ENCODE results near the gene ERBB4.
"Not testable (repeated sequence)": the region's sequence is repeated elsewhere in the genome, so short reads cannot be mapped to it uniquely, and the experiment has no call there.

ERBB4 gene

DNA sequence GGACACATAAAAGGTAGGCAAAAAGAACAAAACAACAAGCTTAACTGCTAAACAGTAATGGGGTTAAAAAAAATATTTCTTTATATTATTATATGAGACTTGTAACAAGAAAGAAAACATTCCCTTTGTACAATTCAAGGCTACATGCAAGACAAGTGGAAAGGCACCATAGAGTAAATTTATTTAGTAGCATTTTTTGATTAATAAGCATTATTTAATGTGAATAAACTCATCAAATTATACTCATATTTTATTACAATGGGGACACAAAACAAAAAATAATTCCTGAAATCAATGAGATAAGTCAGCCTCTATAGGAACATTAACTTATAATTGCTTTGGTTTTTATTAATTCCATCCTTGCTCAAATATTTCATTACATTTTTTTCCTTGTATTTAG, 809.2 kb downstream of the ERBB4 start:
- Histone ChIP-seq H3K27ac (ENCODE audit: low read depth, low read length) (no peak overlapping the region), H3K79me2 (ENCODE audit: control insufficient read depth, low read length) (no peaks in the 10 kb centered on the region), H3K4me1 (ENCODE audit: control insufficient read depth, low read length) (no peaks in the 10 kb centered on the region)

GRCh38 chr2:211724933-211725332, 813.7 kb downstream of the ERBB4 start:
- no peaks in the 10 kb centered on the region for H3K4me1 ChIP-seq (ENCODE audit: control insufficient read depth, low read length)
- H3K4me3 ChIP-seq (ENCODE audit: low read length) = no peak overlapping the region
- no peak overlapping the region for H3K27ac ChIP-seq (ENCODE audit: low read depth, low read length)
- no peaks in the 10 kb centered on the region for H3K9me2 ChIP-seq (replicated peaks; ENCODE audit: control insufficient read depth, low read length)
- no peaks in the 10 kb centered on the region for H3K79me2 ChIP-seq (ENCODE audit: control insufficient read depth, low read length)
- H4K20me1 ChIP-seq (ENCODE audit: control insufficient read depth, insufficient read depth, low read depth, low read length) = no peaks in the 10 kb centered on the region
- no peaks in the 10 kb centered on the region for H3K36me3 ChIP-seq (ENCODE audit: control insufficient read depth, low read length)
- no peaks in the 10 kb centered on the region for H3F3A ChIP-seq (ENCODE audit: control insufficient read depth, insufficient read depth)
- no peaks in the 10 kb centered on the region for H3K27me3 ChIP-seq (ENCODE audit: control insufficient read depth, low read length)
- no peak overlapping the region for H3K4me2 ChIP-seq (ENCODE audit: low read length)
- no peak for TF ChIP-seq EZH2phosphoT487 (IDR thresholded peaks at IDR 0.05; ENCODE audit: borderline replicate concordance, low read length)
- TF ChIP-seq, protein P1, sequence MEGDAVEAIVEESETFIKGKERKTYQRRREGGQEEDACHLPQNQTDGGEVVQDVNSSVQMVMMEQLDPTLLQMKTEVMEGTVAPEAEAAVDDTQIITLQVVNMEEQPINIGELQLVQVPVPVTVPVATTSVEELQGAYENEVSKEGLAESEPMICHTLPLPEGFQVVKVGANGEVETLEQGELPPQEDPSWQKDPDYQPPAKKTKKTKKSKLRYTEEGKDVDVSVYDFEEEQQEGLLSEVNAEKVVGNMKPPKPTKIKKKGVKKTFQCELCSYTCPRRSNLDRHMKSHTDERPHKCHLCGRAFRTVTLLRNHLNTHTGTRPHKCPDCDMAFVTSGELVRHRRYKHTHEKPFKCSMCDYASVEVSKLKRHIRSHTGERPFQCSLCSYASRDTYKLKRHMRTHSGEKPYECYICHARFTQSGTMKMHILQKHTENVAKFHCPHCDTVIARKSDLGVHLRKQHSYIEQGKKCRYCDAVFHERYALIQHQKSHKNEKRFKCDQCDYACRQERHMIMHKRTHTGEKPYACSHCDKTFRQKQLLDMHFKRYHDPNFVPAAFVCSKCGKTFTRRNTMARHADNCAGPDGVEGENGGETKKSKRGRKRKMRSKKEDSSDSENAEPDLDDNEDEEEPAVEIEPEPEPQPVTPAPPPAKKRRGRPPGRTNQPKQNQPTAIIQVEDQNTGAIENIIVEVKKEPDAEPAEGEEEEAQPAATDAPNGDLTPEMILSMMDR (IDR thresholded peaks at IDR 0.05; ENCODE audit: low read depth, low read length, poor library complexity, severe bottlenecking) = no peak
- no peaks in the 10 kb centered on the region for H3K9me3 ChIP-seq (ENCODE audit: control insufficient read depth, insufficient read depth, low read length)

More for the DNA sequence above, 809.2 kb downstream of the ERBB4 start:
- no peak overlapping the region for H3K4me2 ChIP-seq (ENCODE audit: low read length)
- no peaks in the 10 kb centered on the region for H3F3A ChIP-seq (ENCODE audit: control insufficient read depth, insufficient read depth)
- no peak for TF ChIP-seq EZH2phosphoT487 (IDR thresholded peaks at IDR 0.05; ENCODE audit: borderline replicate concordance, low read length)
- TF ChIP-seq, protein P1 (IDR thresholded peaks at IDR 0.05; ENCODE audit: low read depth, low read length, poor library complexity, severe bottlenecking) = no peak
- no peak overlapping the region for H3K4me3 ChIP-seq (ENCODE audit: low read length)
- H3K36me3 ChIP-seq (ENCODE audit: control insufficient read depth, low read length) = no peaks in the 10 kb centered on the region
- H4K20me1 ChIP-seq (ENCODE audit: control insufficient read depth, insufficient read depth, low read depth, low read length) = no peaks in the 10 kb centered on the region
- no peaks in the 10 kb centered on the region for H3K9me2 ChIP-seq (replicated peaks; ENCODE audit: control insufficient read depth, low read length)
- H3K27me3 ChIP-seq (ENCODE audit: control insufficient read depth, low read length) = no peaks in the 10 kb centered on the region
- no peaks in the 10 kb centered on the region for H3K9me3 ChIP-seq (ENCODE audit: control insufficient read depth, insufficient read depth, low read length)

- Histone ChIP-seq H3K27me3 (ENCODE audit: control insufficient read depth, low read length) (no peaks in the 10 kb centered on the region), H3K4me3 (ENCODE audit: low read length) (no peak overlapping the region), H3K79me2 (ENCODE audit: control insufficient read depth, low read length) (no peaks in the 10 kb centered on the region), H3K36me3 (ENCODE audit: control insufficient read depth, low read length) (no peaks in the 10 kb centered on the region), H3K4me1 (ENCODE audit: control insufficient read depth, low read length) (no peaks in the 10 kb centered on the region), H3K4me2 (ENCODE audit: low read length) (no peak overlapping the region), H3F3A (ENCODE audit: control insufficient read depth, insufficient read depth) (no peaks in the 10 kb centered on the region), H3K9me3 (ENCODE audit: control insufficient read depth, insufficient read depth, low read length) (no peaks in the 10 kb centered on the region), H3K9me2 (replicated peaks; ENCODE audit: control insufficient read depth, low read length) (no peaks in the 10 kb centered on the region), H3K27ac (ENCODE audit: low read depth, low read length) (no peak overlapping the region), H4K20me1 (ENCODE audit: control insufficient read depth, insufficient read depth, low read depth, low read length) (no peaks in the 10 kb centered on the region)
- no peak for TF ChIP-seq EZH2phosphoT487 (IDR thresholded peaks at IDR 0.05; ENCODE audit: borderline replicate concordance, low read length)
- TF ChIP-seq, protein P1 (IDR thresholded peaks at IDR 0.05; ENCODE audit: low read depth, low read length, poor library complexity, severe bottlenecking) = no peak
Observed at GRCh38 chr2:211723398-211723797, 815.2 kb downstream of the ERBB4 start.

DNA sequence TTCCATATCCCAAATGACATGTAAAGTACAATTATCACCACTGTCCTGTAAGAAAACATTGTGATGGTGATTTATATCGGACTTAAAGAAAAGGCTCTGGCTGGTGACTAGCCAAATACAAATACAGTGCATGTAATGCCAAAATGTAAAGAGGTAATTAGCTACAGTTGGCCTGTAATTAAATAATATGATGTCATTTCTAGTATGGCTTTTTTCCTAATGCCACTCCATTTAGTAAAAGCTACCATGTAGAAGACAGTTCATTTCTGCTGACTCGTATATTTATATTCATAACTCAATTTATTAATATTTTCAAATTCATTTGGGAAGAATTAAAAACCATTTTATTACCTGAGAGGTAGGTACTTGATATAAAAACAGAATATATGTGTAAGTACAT, 815.7 kb downstream of the ERBB4 start:
- Histone ChIP-seq H3K4me3 (ENCODE audit: low read length) (no peak overlapping the region), H3K4me1 (ENCODE audit: control insufficient read depth, low read length) (no peaks in the 10 kb centered on the region), H4K20me1 (ENCODE audit: control insufficient read depth, insufficient read depth, low read depth, low read length) (no peaks in the 10 kb centered on the region), H3K79me2 (ENCODE audit: control insufficient read depth, low read length) (no peaks in the 10 kb centered on the region), H3K9me3 (ENCODE audit: control insufficient read depth, insufficient read depth, low read length) (no peaks in the 10 kb centered on the region), H3F3A (ENCODE audit: control insufficient read depth, insufficient read depth) (no peaks in the 10 kb centered on the region), H3K36me3 (ENCODE audit: control insufficient read depth, low read length) (no peaks in the 10 kb centered on the region), H3K4me2 (ENCODE audit: low read length) (no peak overlapping the region), H3K9me2 (replicated peaks; ENCODE audit: control insufficient read depth, low read length) (no peaks in the 10 kb centered on the region), H3K27ac (ENCODE audit: low read depth, low read length) (no peak overlapping the region), H3K27me3 (ENCODE audit: control insufficient read depth, low read length) (no peaks in the 10 kb centered on the region)
- no peak for TF ChIP-seq EZH2phosphoT487 (IDR thresholded peaks at IDR 0.05; ENCODE audit: borderline replicate concordance, low read length)

GRCh38 chr2:211721874-211722273, 816.7 kb downstream of the ERBB4 start:
- not testable (repeated sequence) for H3K9me2 ChIP-seq (replicated peaks; ENCODE audit: control insufficient read depth, low read length); H3K4me3 ChIP-seq (ENCODE audit: low read length)

More at GRCh38 chr2:211721874-211722273, 816.7 kb downstream of the ERBB4 start:
- H3K36me3 ChIP-seq (ENCODE audit: control insufficient read depth, low read length); H3K9me3 ChIP-seq (ENCODE audit: control insufficient read depth, insufficient read depth, low read length); H3K27ac ChIP-seq (ENCODE audit: low read depth, low read length); H3K27me3 ChIP-seq (ENCODE audit: control insufficient read depth, low read length); H4K20me1 ChIP-seq (ENCODE audit: control insufficient read depth, insufficient read depth, low read depth, low read length); H3K4me1 ChIP-seq (ENCODE audit: control insufficient read depth, low read length); H3K4me2 ChIP-seq (ENCODE audit: low read length); H3K79me2 ChIP-seq (ENCODE audit: control insufficient read depth, low read length); H3F3A ChIP-seq (ENCODE audit: control insufficient read depth, insufficient read depth): not testable (repeated sequence)

Measured in DOHH2 (cell line).